Superior temporal gyrus (tissue), 1 donor: ENCODE measurements around the gene COX8C.

Experiments used
- DNase-seq: peaks from one replicate; pipeline ENCODE4 v3.0.0-alpha.2; 2016; ENCODE audit errors: extremely low spot score

Gene COX8C

DNA sequence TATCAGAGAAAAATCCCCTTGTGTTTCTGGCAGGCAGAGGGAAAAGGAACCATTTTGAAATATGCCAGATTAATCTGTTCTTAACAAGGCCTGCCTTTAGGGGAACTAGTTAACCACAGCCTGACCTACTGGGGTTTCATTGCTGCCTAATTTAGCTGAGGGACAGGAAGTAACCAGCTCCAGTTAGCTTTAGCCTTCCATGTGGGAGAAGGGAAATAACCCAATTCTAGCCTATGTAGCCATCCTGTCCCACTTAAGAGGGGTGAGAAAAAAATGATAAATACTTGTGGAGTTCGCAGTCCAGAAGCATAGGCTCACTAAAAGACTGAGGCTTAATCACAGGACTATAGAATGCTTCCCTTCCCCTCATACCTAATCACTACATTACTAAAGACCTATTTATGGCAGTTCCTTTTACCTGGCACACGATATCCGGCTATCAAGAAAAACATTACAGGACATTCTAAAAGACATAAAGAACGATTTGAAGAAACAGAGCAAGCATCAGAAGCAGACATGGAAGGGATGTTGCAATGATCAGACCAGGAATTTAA, 22.8 kb downstream of the COX8C start:
- no peak for DNase-seq

DNA sequence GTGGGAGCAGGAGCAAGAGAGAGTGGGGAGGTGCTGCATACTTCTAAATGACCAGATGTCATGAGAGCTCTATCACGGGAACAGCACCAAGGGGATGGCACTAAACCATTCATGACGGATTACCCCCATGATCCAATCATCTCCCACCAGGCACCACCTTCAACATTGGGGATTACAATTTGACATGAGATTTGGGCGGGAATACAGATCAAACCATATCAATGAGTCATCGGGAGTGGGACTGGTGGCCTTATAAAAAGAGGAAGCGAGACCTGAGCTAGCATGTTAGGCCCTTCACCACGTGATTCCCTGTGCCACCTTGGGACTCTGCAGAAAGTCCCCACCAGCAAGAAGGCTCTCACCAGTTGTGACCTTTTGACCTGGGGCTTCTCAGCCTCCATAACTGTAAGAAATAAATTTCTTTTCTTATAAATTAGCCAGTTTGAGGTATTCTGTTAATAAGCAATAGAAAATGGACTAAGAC, 28.7 kb downstream of the COX8C start:
- no peak for DNase-seq

DNA sequence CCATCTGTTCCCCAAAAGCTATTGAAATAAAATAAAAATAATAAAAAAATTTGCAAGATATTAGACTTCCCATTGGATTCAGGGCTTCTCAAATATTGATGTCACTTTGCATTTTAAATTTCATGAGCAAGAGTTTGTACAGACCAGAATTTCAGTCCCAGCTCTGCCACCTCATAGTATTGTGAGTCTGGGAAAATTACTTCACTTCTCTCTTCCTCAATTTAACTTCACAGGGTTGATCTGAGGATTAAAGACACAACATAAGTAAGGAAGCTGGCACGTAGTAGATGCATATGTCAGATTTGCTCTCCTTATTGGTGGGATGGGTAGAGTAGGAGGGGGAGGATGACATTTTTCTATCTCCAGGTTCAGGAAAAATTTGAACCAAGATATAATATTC, 32.8 kb downstream of the COX8C start:
- DNase-seq: no peak

DNA sequence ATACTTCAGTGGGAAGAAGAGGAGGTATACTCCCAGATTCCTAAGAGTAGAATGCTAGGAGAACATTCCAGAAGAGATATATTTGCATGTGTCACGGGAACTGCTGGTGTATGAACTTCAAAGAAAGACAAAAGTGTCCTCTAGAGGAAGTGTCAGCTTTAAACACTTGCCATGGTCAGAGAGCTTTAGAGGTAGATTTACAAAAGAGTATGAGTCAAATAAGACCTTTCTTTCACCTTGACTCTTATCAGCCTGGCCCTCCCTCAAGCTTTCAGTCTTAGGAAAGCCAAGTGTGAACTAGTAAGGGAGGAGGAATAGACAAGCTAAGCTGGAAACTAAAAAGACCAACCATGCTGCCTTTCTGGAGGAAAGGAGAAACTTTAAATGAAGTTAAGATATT, 34.7 kb downstream of the COX8C start:
- DNase-seq: no peak

DNA sequence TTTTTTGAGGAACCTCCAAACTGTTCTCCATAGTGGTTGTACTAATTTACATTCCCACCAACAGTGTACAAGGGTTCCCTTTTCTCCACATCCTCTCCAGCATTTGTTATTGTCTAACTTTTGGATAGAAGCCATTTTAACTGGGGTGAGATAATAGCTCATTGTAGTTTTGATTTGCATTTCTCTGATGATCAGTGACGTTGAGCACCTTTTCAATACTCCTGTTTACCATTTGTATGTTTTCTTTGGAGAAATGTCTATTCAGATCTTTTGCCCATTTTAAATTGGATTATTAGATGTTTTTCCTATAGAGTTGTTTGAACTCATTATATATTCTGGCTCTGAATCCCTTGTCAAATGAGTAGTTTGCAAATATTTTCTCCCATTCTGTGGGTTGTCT, 37.3 kb downstream of the COX8C start:
- DNase-seq: peak; percentile 91

DNA sequence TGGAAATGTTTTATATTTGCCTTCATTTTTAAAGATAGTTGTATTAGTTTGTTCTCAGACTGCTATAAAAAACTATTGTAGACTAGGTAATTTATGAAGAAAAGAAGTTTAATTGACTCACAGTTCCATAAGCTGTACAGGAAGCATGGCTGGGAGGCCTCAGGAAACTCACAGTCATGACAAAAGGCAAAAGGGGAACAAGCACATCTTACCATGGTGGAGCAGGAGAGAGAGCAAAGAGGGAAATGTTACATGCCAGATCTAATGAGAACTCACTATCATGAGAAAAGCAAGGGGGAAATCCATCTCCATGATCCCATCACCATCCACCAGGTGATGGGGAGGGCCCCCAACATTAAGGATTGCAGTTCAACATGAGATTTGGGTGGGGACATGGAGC, 48.2 kb downstream of the COX8C start:
- DNase-seq: no peak

DNA sequence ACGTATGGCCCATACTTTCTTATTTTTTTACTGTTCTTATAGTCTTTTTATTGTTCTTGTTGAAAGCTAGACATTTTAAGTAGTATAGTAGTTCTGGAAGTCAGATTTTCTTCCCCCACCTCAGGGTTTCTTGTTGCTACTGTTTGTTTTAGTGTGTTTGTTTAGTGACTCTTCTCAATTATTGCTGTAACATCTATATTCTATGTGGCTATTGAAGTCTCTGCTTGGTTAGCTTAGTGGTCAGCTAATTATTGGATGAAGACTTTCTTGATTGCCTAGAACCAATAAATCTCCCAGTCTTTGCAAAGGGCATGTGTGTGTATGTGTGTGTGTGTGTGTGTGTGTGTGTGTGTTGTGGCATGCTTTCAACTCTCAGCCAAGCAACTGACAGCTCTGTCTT, 49.5 kb downstream of the COX8C start:
- DNase-seq: no peak
